Measurements from ENCODE around the gene DPEP2NB. TPM values are rescaled to one million over a fixed set of nuclear protein-coding genes. Genes with fewer than 3 reads are reported as not detected.

DPEP2NB gene
- total RNA-seq, 1 experiment from 2014 or later: not detected

Other genes starting within 250 kb of the DPEP2NB start
- 1.7 and 3.2 TPM in 2 replicates for gene RANBP10, start 209.4 kb downstream of the DPEP2NB start, total RNA-seq (2014; rRNA removed; shearing (Covaris generic))
- gene TSNAXIP1, start 209.0 kb downstream of the DPEP2NB start, total RNA-seq (2014; rRNA removed; shearing (Covaris generic)): 0.48 TPM in 1 of 2 replicates, not detected in the other
- 39.5 and 43.7 TPM in 2 replicates for gene THAP11, start 173.6 kb downstream of the DPEP2NB start, total RNA-seq (2014; rRNA removed; shearing (Covaris generic))
- gene NUTF2, start 169.0 kb downstream of the DPEP2NB start, total RNA-seq (2014; rRNA removed; shearing (Covaris generic)): 95.0 and 256 TPM in 2 replicates
- 12.0 and 20.8 TPM in 2 replicates for gene CENPT, start 168.2 kb downstream of the DPEP2NB start, total RNA-seq (2014; rRNA removed; shearing (Covaris generic))
- 28.3 and 35.3 TPM in 2 replicates for gene EDC4, start 142.9 kb downstream of the DPEP2NB start, total RNA-seq (2014; rRNA removed; shearing (Covaris generic))
- gene NRN1L, start 131.0 kb downstream of the DPEP2NB start, total RNA-seq (2014; rRNA removed; shearing (Covaris generic)): not detected in 2 replicates
- gene PSKH1, start 122.7 kb downstream of the DPEP2NB start, total RNA-seq (2014; rRNA removed; shearing (Covaris generic)): 7.7 and 8.1 TPM in 2 replicates
- gene CTRL, start 84.0 kb downstream of the DPEP2NB start, total RNA-seq (2014; rRNA removed; shearing (Covaris generic)): 0.25 TPM in 1 of 2 replicates, not detected in the other
- gene PSMB10, start 79.1 kb downstream of the DPEP2NB start, total RNA-seq (2014; rRNA removed; shearing (Covaris generic)): 48.7 and 65.7 TPM in 2 replicates
- gene LCAT, start 71.8 kb downstream of the DPEP2NB start, total RNA-seq (2014; rRNA removed; shearing (Covaris generic)): 1.1 TPM in 1 of 2 replicates, not detected in the other
- 9.3 and 13.9 TPM in 2 replicates for gene SLC12A4, start 47.3 kb downstream of the DPEP2NB start, total RNA-seq (2014; rRNA removed; shearing (Covaris generic))
- gene DPEP3, start 35.4 kb downstream of the DPEP2NB start, total RNA-seq (2014; rRNA removed; shearing (Covaris generic)): not detected in 2 replicates
- gene DPEP2, start 16.4 kb downstream of the DPEP2NB start, total RNA-seq (2014; rRNA removed; shearing (Covaris generic)): not detected in 2 replicates
- 15.1 and 19.6 TPM in 2 replicates for gene DDX28, start 7.3 kb upstream of the DPEP2NB start, total RNA-seq (2014; rRNA removed; shearing (Covaris generic))
- 23.6 and 25.3 TPM in 2 replicates for gene DUS2, start 7.4 kb upstream of the DPEP2NB start, total RNA-seq (2014; rRNA removed; shearing (Covaris generic))
- 22.3 and 24.9 TPM in 2 replicates for gene NFATC3, start 69.5 kb upstream of the DPEP2NB start, total RNA-seq (2014; rRNA removed; shearing (Covaris generic))
- gene ESRP2, start 220.2 kb upstream of the DPEP2NB start, total RNA-seq (2014; rRNA removed; shearing (Covaris generic)): 0.21 TPM in 1 of 2 replicates, not detected in the other
- gene PLA2G15, start 229.5 kb upstream of the DPEP2NB start, total RNA-seq (2014; rRNA removed; shearing (Covaris generic)): 14.8 and 22.1 TPM in 2 replicates
- 16.7 and 20.7 TPM in 2 replicates for gene SLC7A6, start 248.6 kb upstream of the DPEP2NB start, total RNA-seq (2014; rRNA removed; shearing (Covaris generic))